GM19467 (cell line): Measurements from ENCODE around the gene TMEM183A.
"Not testable (repeated sequence)": the region's sequence is repeated elsewhere in the genome, so short reads cannot be mapped to it uniquely, and the experiment has no call there.

Source experiments
- ATAC-seq: cut with Tn5 transposase; IDR thresholded peaks from one replicate; pipeline ENCODE4 v1.9.1; 2021; ENCODE audit warnings: mild to moderate bottlenecking, moderate library complexity; ENCODE audit not compliant: unreplicated experiment

Gene TMEM183A

GRCh38 chr1:203006948-203007871 is at the start of gene TMEM183A:
TSS of gene TMEM183A (plus strand) at chr1:203007374. CDS start at chr1:203007466, 92 bp downstream.
- ATAC-seq, result peak; percentile 90

- peak; percentile 96 for ATAC-seq
Observed at GRCh38 chr1:202957733-202958543, 49.2 kb upstream of the TMEM183A start, which contains the start of gene ADIPOR1. TSS of gene ADIPOR1 (minus strand) at chr1:202958312. CDS start at chr1:202951070, 7,242 bp downstream.

- no peak for ATAC-seq
Observed at GRCh38 chr1:202958544-202959275, 48.5 kb upstream of the TMEM183A start.

- ATAC-seq, result no peak
Observed at GRCh38 chr1:202959276-202959620, 47.9 kb upstream of the TMEM183A start.

- no peak for ATAC-seq
Observed at GRCh38 chr1:202961220-202961880, 45.8 kb upstream of the TMEM183A start.

GRCh38 chr1:202964791-202965410 is 42.3 kb upstream of the TMEM183A start:
- ATAC-seq, result no peak

- no peak for ATAC-seq
Observed at GRCh38 chr1:202965422-202965821, 41.8 kb upstream of the TMEM183A start.

- no peak for ATAC-seq
Observed at GRCh38 chr1:202966006-202966898, 40.9 kb upstream of the TMEM183A start.

GRCh38 chr1:202967684-202968281 is 39.4 kb upstream of the TMEM183A start:
- no peak for ATAC-seq

GRCh38 chr1:202968351-202968750 is 38.8 kb upstream of the TMEM183A start:
- ATAC-seq, result no peak

GRCh38 chr1:202968895-202969295 is 38.3 kb upstream of the TMEM183A start:
- ATAC-seq, result peak; percentile 43

GRCh38 chr1:202972046-202972445 is 35.1 kb upstream of the TMEM183A start:
- no peak for ATAC-seq

- no peak for ATAC-seq
Observed at GRCh38 chr1:202974856-202975255, 32.3 kb upstream of the TMEM183A start.

GRCh38 chr1:202976633-202977032 is 30.5 kb upstream of the TMEM183A start:
- ATAC-seq, result no peak

GRCh38 chr1:202979459-202979858 is 27.7 kb upstream of the TMEM183A start:
- ATAC-seq, result no peak

GRCh38 chr1:202981939-202982338 is 25.2 kb upstream of the TMEM183A start:
- ATAC-seq, result no peak

GRCh38 chr1:202982715-202983430 is 24.3 kb upstream of the TMEM183A start:
- no peak for ATAC-seq

GRCh38 chr1:202986120-202986519 is 21.1 kb upstream of the TMEM183A start:
- not testable (repeated sequence) for ATAC-seq
